GM21786 (cell line): ENCODE data around the gene RIIAD1.
A peak's percentile ranks its signal among the peaks of the same experiment; 100 is the strongest.
"Not testable (repeated sequence)": the region's sequence is repeated elsewhere in the genome, so short reads cannot be mapped to it uniquely, and the experiment has no call there.

Experiments
- ATAC-seq: cut with Tn5 transposase; IDR thresholded peaks from one replicate; pipeline ENCODE4 v1.9.1; 2021; ENCODE audit not compliant: unreplicated experiment

The RIIAD1 gene

GRCh38 chr1:151729966-151730291 lies 8.6 kb downstream of the RIIAD1 start:
- no peak for ATAC-seq

GRCh38 chr1:151733126-151733525 lies 11.8 kb downstream of the RIIAD1 start:
- no peak for ATAC-seq

GRCh38 chr1:151733995-151734394 lies 12.7 kb downstream of the RIIAD1 start:
- not testable (repeated sequence) for ATAC-seq

GRCh38 chr1:151737026-151737425 lies 15.7 kb downstream of the RIIAD1 start:
- no peak for ATAC-seq

- no peak for ATAC-seq
Measured at GRCh38 chr1:151737479-151737878, 16.2 kb downstream of the RIIAD1 start.

- no peak for ATAC-seq
Measured at GRCh38 chr1:151739590-151740355, 18.5 kb downstream of the RIIAD1 start.

GRCh38 chr1:151741516-151741915 lies 20.2 kb downstream of the RIIAD1 start:
- ATAC-seq, result no peak

GRCh38 chr1:151756291-151756690 lies 35.0 kb downstream of the RIIAD1 start:
- ATAC-seq, result no peak

GRCh38 chr1:151759241-151759640 lies 37.9 kb downstream of the RIIAD1 start:
- ATAC-seq, result no peak

GRCh38 chr1:151760597-151761385 lies 39.5 kb downstream of the RIIAD1 start:
- ATAC-seq, result no peak

GRCh38 chr1:151762941-151763921 lies 41.9 kb downstream of the RIIAD1 start, which contains the start of gene MRPL9:
Gene MRPL9, minus strand, starts transcription at chr1:151763496. Its CDS starts 17 bp downstream, at chr1:151763479.
- peak; percentile 89 for ATAC-seq

- ATAC-seq, result no peak
Measured at GRCh38 chr1:151763990-151764389, 42.7 kb downstream of the RIIAD1 start.

- ATAC-seq, result not testable (repeated sequence)
Measured at GRCh38 chr1:151768351-151769066, 47.2 kb downstream of the RIIAD1 start.

- not testable (repeated sequence) for ATAC-seq
Measured at GRCh38 chr1:151769270-151769669, 47.9 kb downstream of the RIIAD1 start.

- ATAC-seq, result no peak
Measured at GRCh38 chr1:151773702-151774101, 52.4 kb downstream of the RIIAD1 start.

- no peak for ATAC-seq
Measured at GRCh38 chr1:151774256-151774922, 53.1 kb downstream of the RIIAD1 start.

- ATAC-seq, result no peak
Measured at GRCh38 chr1:151775894-151776664, 54.8 kb downstream of the RIIAD1 start.

- no peak for ATAC-seq
Measured at GRCh38 chr1:151776665-151777062, 55.3 kb downstream of the RIIAD1 start.

- ATAC-seq, result no peak
Measured at GRCh38 chr1:151777317-151777716, 56.0 kb downstream of the RIIAD1 start.
